Colonic mucosa (tissue), 4 donors: ENCODE measurements around the gene KRTAP6-3. TPM values are rescaled to one million over a fixed set of nuclear protein-coding genes. Genes with fewer than 3 reads are reported as not detected.

ENCODE experiments used
- DNase-seq: peaks from one replicate; pipeline ENCODE4 v3.0.0-alpha.2; 2020
- H3K27ac ChIP-seq: fragments of 200-600 bp; one replicate; pipeline ENCODE4 v1.8.0; 2021
- H3K27me3 ChIP-seq: fragments of 200-600 bp; one replicate; pipeline ENCODE4 v1.8.0; 2021
- H3K36me3 ChIP-seq: fragments of 200-600 bp; one replicate; pipeline ENCODE4 v1.8.0; 2021
- H3K4me1 ChIP-seq: fragments of 200-600 bp; one replicate; pipeline ENCODE4 v1.8.0; 2021; ENCODE audit warnings: mild to moderate bottlenecking
- H3K4me3 ChIP-seq: fragments of 200-600 bp; one replicate; pipeline ENCODE4 v1.8.0; 2021
- H3K9ac ChIP-seq, 2 donors: one replicate each; pipeline ENCODE4 v1.7.0; 2013; ENCODE audit warnings: control low read depth in 2 of 2, low read depth in 2 of 2, low read length in 2 of 2
- H3K9me3 ChIP-seq: fragments of 200-600 bp; one replicate; pipeline ENCODE4 v1.8.0; 2021
- CTCF ChIP-seq: fragments of 200-600 bp; IDR thresholded peaks from one replicate; pipeline ENCODE4 v1.8.0; 2022; ENCODE audit warnings: antibody characterized with exemption, mild to moderate bottlenecking
- intact Hi-C: fragments of 100-400 bp; cut with DNase I; formaldehyde crosslinking; loops from one replicate; pipeline ENCODE4 v1.14.1; 2022
- total RNA-seq, 2 donors: library from RNA; stranded (reverse); fragmentation: NEBNext Ultra II Directional in 1 of 2; extraction: Animal tissue kit (Norgen Biotek cat#: 25700) in 1 of 2; gene quantifications; one replicate each; pipeline ENCODE4 v1.2.1, GENCODE V29; 2021
- donor health status: healthy.
- donor health status: DM: no; HTN: no; CAD: no.
- donor health status: DM: no; HTN: no; CAD: no.

The KRTAP6-3 gene
- total RNA-seq, 2 donors from 2014 or later, result not detected

DNA sequence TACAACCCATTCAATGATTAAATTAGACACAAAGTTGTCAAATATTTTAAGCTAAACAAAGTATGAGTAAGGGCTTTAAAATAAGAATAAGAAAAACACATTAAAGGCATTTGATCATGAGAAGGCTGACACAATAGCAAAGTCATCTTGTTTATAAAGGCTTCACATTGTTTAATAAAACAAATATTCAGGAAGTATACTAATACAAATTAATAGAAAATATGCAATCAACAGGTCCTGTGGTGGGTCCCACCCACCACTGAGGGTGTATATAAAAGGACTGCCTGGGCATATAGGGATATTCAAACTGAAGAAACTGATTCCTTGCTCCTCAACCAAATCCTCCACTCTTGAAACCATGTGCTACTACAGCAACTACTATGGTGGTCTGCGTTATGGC is 42.7 kb downstream of the KRTAP6-3 start, which contains the start of gene KRTAP20-2:
KRTAP20-2 (plus strand) TSS at position 301 of the 400 bp plus-strand sequence; CDS start at position 359, 58 bp downstream.
- Histone ChIP-seq H3K36me3 (no peaks in the 10 kb centered on the region), H3K4me1 (no peaks in the 10 kb centered on the region), H3K4me3 (no peak within 1 kb of the TSS), H3K27ac (no peak within 1 kb of the TSS), H3K27me3 (no peaks in the 10 kb centered on the region), H3K9me3 (no peaks in the 10 kb centered on the region), H3K9ac (no peak within 1 kb of the TSS)
- intact Hi-C loops, result no loop called here
- no peak for DNase-seq
- TF ChIP-seq CTCF, result no peak

DNA sequence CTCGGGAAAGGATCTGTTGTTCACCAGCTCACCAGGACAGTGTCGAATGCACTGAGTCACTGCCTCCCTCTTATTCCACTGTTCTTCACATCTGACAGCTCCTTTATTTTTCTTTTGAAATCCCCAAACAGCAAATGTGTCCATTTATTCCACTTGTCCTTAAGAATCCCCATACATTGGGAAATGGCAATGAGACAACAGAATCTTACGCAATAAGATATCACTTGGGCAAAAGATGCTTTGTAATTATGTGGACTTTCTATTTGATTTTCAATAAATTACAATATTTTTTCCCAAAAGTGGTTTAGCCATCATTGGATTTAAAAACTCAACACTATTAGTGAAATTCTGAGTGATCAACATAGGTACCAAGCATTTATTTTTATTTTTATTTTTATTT is 46.4 kb downstream of the KRTAP6-3 start:
- no peak overlapping the region for H3K27ac ChIP-seq
- no peak overlapping the region for H3K4me3 ChIP-seq
- no peaks in the 10 kb centered on the region for H3K4me1 ChIP-seq
- H3K36me3 ChIP-seq, result no peaks in the 10 kb centered on the region
- no peak overlapping the region for H3K9ac ChIP-seq
- H3K9me3 ChIP-seq, result no peaks in the 10 kb centered on the region
- H3K27me3 ChIP-seq, result no peaks in the 10 kb centered on the region
- no peak for TF ChIP-seq CTCF
- intact Hi-C loops, result no loop called here
- DNase-seq, result no peak

- intact Hi-C loops, result no loop called here
- Histone ChIP-seq H3K27ac (no peak within 1 kb of the TSS), H3K4me3 (no peak within 1 kb of the TSS), H3K9me3 (no peaks in the 10 kb centered on the region), H3K27me3 (no peaks in the 10 kb centered on the region), H3K4me1 (no peaks in the 10 kb centered on the region), H3K36me3 (no peaks in the 10 kb centered on the region), H3K9ac (no peak within 1 kb of the TSS)
- DNase-seq, result no peak
- no peak for TF ChIP-seq CTCF
These were observed 50.3 kb downstream of the KRTAP6-3 start, which contains the start of gene KRTAP20-3 for GRCh38 chr21:30642564-30642963. Gene KRTAP20-3 (plus strand): TSS chr21:30642864.

Other genes with a start within 250 kb of the KRTAP6-3 start
- gene KRTAP23-1, start 243.8 kb upstream of the KRTAP6-3 start, total RNA-seq, result not detected
- 1 to 10 TPM; 2.3 to 6.0 TPM for gene KRTAP13-2, start 220.2 kb upstream of the KRTAP6-3 start, total RNA-seq
- not detected for gene KRTAP13-1, start 196.4 kb upstream of the KRTAP6-3 start, total RNA-seq
- gene KRTAP13-3, start 166.5 kb upstream of the KRTAP6-3 start, total RNA-seq, result not detected
- gene KRTAP13-4, start 162.2 kb upstream of the KRTAP6-3 start, total RNA-seq, result not detected
- gene KRTAP15-1, start 152.2 kb upstream of the KRTAP6-3 start, total RNA-seq, result not detected
- not detected for gene KRTAP19-1, start 112.1 kb upstream of the KRTAP6-3 start, total RNA-seq
- not detected for gene KRTAP19-2, start 105.0 kb upstream of the KRTAP6-3 start, total RNA-seq
- not detected for gene KRTAP19-3, start 100.4 kb upstream of the KRTAP6-3 start, total RNA-seq
- not detected for gene KRTAP19-4, start 95.3 kb upstream of the KRTAP6-3 start, total RNA-seq
- not detected for gene KRTAP19-5, start 90.3 kb upstream of the KRTAP6-3 start, total RNA-seq
- not detected for gene KRTAP19-6, start 50.6 kb upstream of the KRTAP6-3 start, total RNA-seq
- not detected for gene KRTAP19-7, start 31.1 kb upstream of the KRTAP6-3 start, total RNA-seq
- gene KRTAP22-2, start 2.0 kb upstream of the KRTAP6-3 start, total RNA-seq, result not detected
- not detected for gene KRTAP6-2, start 6.5 kb downstream of the KRTAP6-3 start, total RNA-seq
- not detected for gene KRTAP22-1, start 8.6 kb downstream of the KRTAP6-3 start, total RNA-seq
- not detected for gene KRTAP6-1, start 21.5 kb downstream of the KRTAP6-3 start, total RNA-seq
- not detected for gene KRTAP20-1, start 24.0 kb downstream of the KRTAP6-3 start, total RNA-seq
- not detected for gene KRTAP20-4, start 28.2 kb downstream of the KRTAP6-3 start, total RNA-seq
- not detected for gene KRTAP20-2, start 42.8 kb downstream of the KRTAP6-3 start, total RNA-seq
- gene KRTAP20-3, start 50.4 kb downstream of the KRTAP6-3 start, total RNA-seq, result not detected
- not detected for gene KRTAP21-3, start 126.3 kb downstream of the KRTAP6-3 start, total RNA-seq
- gene KRTAP21-2, start 154.8 kb downstream of the KRTAP6-3 start, total RNA-seq, result not detected
- not detected for gene KRTAP21-1, start 163.0 kb downstream of the KRTAP6-3 start, total RNA-seq
- gene KRTAP8-1, start 220.8 kb downstream of the KRTAP6-3 start, total RNA-seq, result not detected
- gene KRTAP7-1, start 237.3 kb downstream of the KRTAP6-3 start, total RNA-seq, result not detected